NCI-H2227 treated with DMSO at 0.1 percent for 48 hours (cell line): ENCODE measurements around the gene ATOH8.

Experiments
- DNase-seq: peaks from one replicate; lab custom pipeline; 2025; lab: John Stamatoyannopoulos, UW

The ATOH8 gene

GRCh38 chr2:85802354-85803103, 48.7 kb downstream of the ATOH8 start:
- no peak for DNase-seq

- DNase-seq: no peak
Measured at GRCh38 chr2:85803704-85804425, 50.1 kb downstream of the ATOH8 start.

- no peak for DNase-seq
Measured at GRCh38 chr2:85804583-85804982, 50.8 kb downstream of the ATOH8 start.

GRCh38 chr2:85806358-85807118, 52.7 kb downstream of the ATOH8 start:
- DNase-seq: no peak

GRCh38 chr2:85807756-85808155, 54.0 kb downstream of the ATOH8 start:
- no peak for DNase-seq

- DNase-seq: no peak
Measured at GRCh38 chr2:85810371-85811179, 56.8 kb downstream of the ATOH8 start.

GRCh38 chr2:85811180-85812093, 57.6 kb downstream of the ATOH8 start:
- DNase-seq: no peak

- DNase-seq: no peak
Measured at GRCh38 chr2:85812094-85812735, 58.4 kb downstream of the ATOH8 start.

GRCh38 chr2:85813211-85813981, 59.6 kb downstream of the ATOH8 start:
- no peak for DNase-seq

- DNase-seq: peak; percentile 74
Measured at GRCh38 chr2:85813982-85814801, 60.4 kb downstream of the ATOH8 start.

- no peak for DNase-seq
Measured at GRCh38 chr2:85814802-85815550, 61.2 kb downstream of the ATOH8 start.

GRCh38 chr2:85819811-85820510, 66.2 kb downstream of the ATOH8 start:
- no peak for DNase-seq

- DNase-seq: no peak
Measured at GRCh38 chr2:85822766-85823165, 69.0 kb downstream of the ATOH8 start.

GRCh38 chr2:85823951-85824350, 70.2 kb downstream of the ATOH8 start:
- DNase-seq: no peak

GRCh38 chr2:85826990-85827878, 73.4 kb downstream of the ATOH8 start:
- peak; percentile 32 for DNase-seq

- DNase-seq: no peak
Measured at GRCh38 chr2:85827879-85828569, 74.2 kb downstream of the ATOH8 start.
